Activated CD4-positive, CD25-positive, alpha-beta regulatory T cell treated with anti-CD3 and anti-CD28 coated beads, Interleukin-2, amount 50 U/mL, for 72 hours (primary cell): ENCODE measurements around the gene TPRG1L.
"Not testable (repeated sequence)": the region's sequence is repeated elsewhere in the genome, so short reads cannot be mapped to it uniquely, and the experiment has no call there.

Source experiments
- DNase-seq: peaks from one replicate; pipeline ENCODE4 v3.0.0; 2021

TPRG1L gene

GRCh38 chr1:3624200-3625136 is at the start of gene TPRG1L:
TSS of gene TPRG1L (plus strand) at chr1:3625015. CDS start at chr1:3625073, 58 bp downstream.
- DNase-seq: peak; percentile 99

- not testable (repeated sequence) for DNase-seq
Observed at GRCh38 chr1:3575515-3575914, 49.3 kb upstream of the TPRG1L start.

- DNase-seq: no peak
Observed at GRCh38 chr1:3575993-3576392, 48.8 kb upstream of the TPRG1L start.

GRCh38 chr1:3577300-3577699 is 47.5 kb upstream of the TPRG1L start:
- no peak for DNase-seq

- no peak for DNase-seq
Observed at GRCh38 chr1:3577711-3578432, 46.9 kb upstream of the TPRG1L start.

- no peak for DNase-seq
Observed at GRCh38 chr1:3578433-3578805, 46.4 kb upstream of the TPRG1L start.

- no peak for DNase-seq
Observed at GRCh38 chr1:3578906-3579305, 45.9 kb upstream of the TPRG1L start.

- no peak for DNase-seq
Observed at GRCh38 chr1:3579626-3580025, 45.2 kb upstream of the TPRG1L start.

- no peak for DNase-seq
Observed at GRCh38 chr1:3580231-3580630, 44.6 kb upstream of the TPRG1L start.

GRCh38 chr1:3581296-3582036 is 43.3 kb upstream of the TPRG1L start:
- no peak for DNase-seq

GRCh38 chr1:3583751-3584150 is 41.1 kb upstream of the TPRG1L start:
- not testable (repeated sequence) for DNase-seq

- no peak for DNase-seq
Observed at GRCh38 chr1:3584915-3585314, 39.9 kb upstream of the TPRG1L start.

GRCh38 chr1:3585353-3585868 is 39.4 kb upstream of the TPRG1L start:
- not testable (repeated sequence) for DNase-seq

GRCh38 chr1:3585940-3586568 is 38.8 kb upstream of the TPRG1L start:
- DNase-seq: no peak

- no peak for DNase-seq
Observed at GRCh38 chr1:3586986-3587759, 37.6 kb upstream of the TPRG1L start.

- no peak for DNase-seq
Observed at GRCh38 chr1:3588395-3588794, 36.4 kb upstream of the TPRG1L start.

GRCh38 chr1:3590139-3590763 is 34.6 kb upstream of the TPRG1L start:
- DNase-seq: no peak

- DNase-seq: no peak
Observed at GRCh38 chr1:3590951-3591865, 33.6 kb upstream of the TPRG1L start.

GRCh38 chr1:3593334-3593733 is 31.5 kb upstream of the TPRG1L start:
- DNase-seq: no peak

GRCh38 chr1:3593745-3594144 is 31.1 kb upstream of the TPRG1L start:
- DNase-seq: no peak
